Measurements from ENCODE around the gene SIPA1. TPM values are rescaled to one million over a fixed set of nuclear protein-coding genes. Genes with fewer than 3 reads are reported as not detected.

The SIPA1 gene
- total and polyA plus RNA-seq, 2 of the 8 experiments (the other 6 are each of a cell fraction or from before 2014, with no cell fraction given) = 35.3 to 72.2 TPM

GRCh38 chr11:65634905-65635731 is 2.8 kb upstream of the SIPA1 start:
- Histone ChIP-seq H3K79me1 (ENCODE audit: low read depth, low read length) (peaks cover 4% of the 10 kb centered on the region; the same call in 1 of the 2 replicates), H3K14ac (ENCODE audit: insufficient read length) (no peak overlapping the region), H3K56ac (replicated peaks; ENCODE audit: insufficient read length, low read depth, low read length) (no peak overlapping the region), H4K5ac (ENCODE audit: insufficient read length, low read depth, low read length) (no peak overlapping the region), H3K9ac (replicated peaks in 1 of 4; ENCODE audit: extremely low read depth in 1 of 4, low read depth in 3 of 4, low read length in 3 of 4) (no peak overlapping the region; a peak in 1 of 7 replicates), H3K4me3 (ENCODE audit: extremely low read depth in 1 of 4, insufficient read depth in 2 of 4, low read depth in 3 of 4, low read length in 4 of 4) (no peak overlapping the region), H3K9me3 (ENCODE audit: insufficient read depth in 2 of 2, low read depth in 1 of 2, low read length in 1 of 2) (no peaks in the 10 kb centered on the region), H4K91ac (replicated peaks; ENCODE audit: insufficient read length, low read length) (no peak overlapping the region), H2BK120ac (replicated peaks; ENCODE audit: low read depth, low read length) (no peak overlapping the region), H2AFZ (ENCODE audit: low read length) (no peak overlapping the region), H3K27me3 (replicated peaks in 1 of 4; ENCODE audit: control insufficient read depth in 3 of 4, extremely low read depth in 1 of 4, insufficient read depth in 3 of 4, low read length in 3 of 4) (no peaks in the 10 kb centered on the region), H4K20me1 (replicated peaks in 1 of 2; ENCODE audit: control insufficient read depth in 1 of 2, insufficient read depth in 2 of 2, low read length in 2 of 2) (peaks cover 0 to 10% of the 10 kb centered on the region in 2 experiments), H2BK5ac (ENCODE audit: low read depth, low read length) (no peak overlapping the region), H2BK12ac (ENCODE audit: low read depth, low read length) (no peak overlapping the region), H2BK20ac (ENCODE audit: low read length) (no peak overlapping the region), H3K27ac (ENCODE audit: low read depth, low read length) (no peak overlapping the region), H3K36me3 (ENCODE audit: control insufficient read depth in 2 of 4, insufficient read depth in 4 of 4, low read length in 3 of 4) (peaks cover 2 to 39% (median 23%) of the 10 kb centered on the region in 4 experiments; a peak in 7 of 8 replicates), H3K18ac (ENCODE audit: extremely low read depth, low read length) (no peak overlapping the region), H2BK15ac (ENCODE audit: low read length) (no peak overlapping the region), H3K4ac (replicated peaks; ENCODE audit: insufficient read length, low read depth, low read length) (no peak overlapping the region), H3K79me2 (ENCODE audit: control insufficient read depth in 1 of 2, insufficient read depth in 2 of 2, low read length in 2 of 2) (no peaks in the 10 kb centered on the region), H3K23me2 (ENCODE audit: low read depth, low read length) (peaks cover 3% of the 10 kb centered on the region; the same call in 1 of the 2 replicates), H3K4me2 (ENCODE audit: insufficient read depth in 1 of 2, low read depth in 2 of 2, low read length in 2 of 2) (no peak overlapping the region), H3K4me1 (replicated peaks in 1 of 4; ENCODE audit: control insufficient read depth in 3 of 4, insufficient read depth in 4 of 4, low read length in 3 of 4) (peaks cover 3 to 15% (median 8%) of the 10 kb centered on the region in 4 experiments), H3K23ac (ENCODE audit: insufficient read length) (no peak overlapping the region), H2AK5ac (ENCODE audit: low read depth, low read length) (no peak overlapping the region), H4K8ac (ENCODE audit: extremely low read depth, insufficient read depth, low read length) (no peak overlapping the region)
- WGBS, 2 experiments (ENCODE audit: extremely low coverage in 1 of 2, insufficient coverage in 1 of 2, insufficient read length in 1 of 2, insufficient replicate concordance in 2 of 2, low coverage in 1 of 2, low lambda C conversion rate in 2 of 2, missing lambda C conversion rate in 1 of 2) = 96% methylated on average over 39 of the region's 46 CpGs; no CpG with 5 or more reads in 1 of the 2 experiments
- no peak for FAIRE-seq
- TF ChIP-seq ASH2L (IDR thresholded peaks at IDR 0.05; ENCODE audit: low read length) (no peak), CTBP2 (IDR thresholded peaks at IDR 0.05; ENCODE audit: borderline replicate concordance, insufficient read depth, insufficient read length, low read length) (no peak), POU5F1 (IDR thresholded peaks at IDR 0.05; ENCODE audit: low read depth, low read length) (no peak), RXRA (IDR thresholded peaks at IDR 0.05; ENCODE audit: insufficient read depth, low read depth, low read length) (no peak), TEAD4 (IDR thresholded peaks at IDR 0.05; ENCODE audit: low read depth, low read length) (no peak)
- CTCF ChIA-PET (ENCODE audit: partially characterized antibody) = interaction anchor here (0.5 to 2.4 kb wide), 6 partner anchors 9 to 1451 kb away, joined by 3 to 9 read pairs (median 3); no protein-coding TSS in a partner anchor
- POLR2A ChIA-PET (ENCODE audit: partially characterized antibody) = interaction anchor here (1.1 to 6.9 kb wide), 6 partner anchors 10 to 43 kb away, joined by 3 to 55 read pairs (median 5); no protein-coding TSS in a partner anchor
- no peak for DNase-seq (ENCODE audit: low read depth in 1 of 2, low spot score in 2 of 2)

All from H1 (cell line).